GM18520 (cell line): ENCODE data around the gene TP53AIP1.
"Not testable (repeated sequence)": the region's sequence is repeated elsewhere in the genome, so short reads cannot be mapped to it uniquely, and the experiment has no call there.

Experiments
- ATAC-seq: cut with Tn5 transposase; IDR thresholded peaks from one replicate; pipeline ENCODE4 v1.9.1; 2021; ENCODE audit not compliant: unreplicated experiment

TP53AIP1 gene

GRCh38 chr11:128926437-128927107 is 16.1 kb downstream of the TP53AIP1 start:
- no peak for ATAC-seq

GRCh38 chr11:128926000-128926399 is 16.7 kb downstream of the TP53AIP1 start:
- ATAC-seq, result no peak

- no peak for ATAC-seq
These were observed 17.4 kb downstream of the TP53AIP1 start for GRCh38 chr11:128925250-128925600.

- no peak for ATAC-seq
These were observed 18.0 kb downstream of the TP53AIP1 start for GRCh38 chr11:128924510-128925249.

- no peak for ATAC-seq
These were observed 18.6 kb downstream of the TP53AIP1 start for GRCh38 chr11:128924104-128924503.

GRCh38 chr11:128921793-128922192 is 20.9 kb downstream of the TP53AIP1 start:
- peak; percentile 40 for ATAC-seq

GRCh38 chr11:128920666-128921065 is 22.0 kb downstream of the TP53AIP1 start:
- no peak for ATAC-seq

GRCh38 chr11:128919635-128920034 is 23.0 kb downstream of the TP53AIP1 start:
- not testable (repeated sequence) for ATAC-seq

GRCh38 chr11:128919216-128919615 is 23.5 kb downstream of the TP53AIP1 start:
- no peak for ATAC-seq

- ATAC-seq, result peak; percentile 38
These were observed 25.4 kb downstream of the TP53AIP1 start for GRCh38 chr11:128917144-128917724.

GRCh38 chr11:128916681-128917080 is 26.0 kb downstream of the TP53AIP1 start:
- no peak for ATAC-seq

- ATAC-seq, result no peak
These were observed 26.6 kb downstream of the TP53AIP1 start for GRCh38 chr11:128916037-128916572.

- ATAC-seq, result no peak
These were observed 27.5 kb downstream of the TP53AIP1 start for GRCh38 chr11:128915149-128915521.

- no peak for ATAC-seq
These were observed 28.2 kb downstream of the TP53AIP1 start for GRCh38 chr11:128914216-128915148.

GRCh38 chr11:128913806-128914205 is 28.9 kb downstream of the TP53AIP1 start:
- ATAC-seq, result no peak

- no peak for ATAC-seq
These were observed 31.0 kb downstream of the TP53AIP1 start for GRCh38 chr11:128911701-128912100.

GRCh38 chr11:128911239-128911638 is 31.4 kb downstream of the TP53AIP1 start:
- no peak for ATAC-seq

GRCh38 chr11:128910576-128910975 is 32.1 kb downstream of the TP53AIP1 start:
- ATAC-seq, result no peak

GRCh38 chr11:128909438-128910125 is 33.1 kb downstream of the TP53AIP1 start:
- ATAC-seq, result no peak
